HUES6 (cell line): Measurements from ENCODE around the gene EMX2.
"Not testable (repeated sequence)": the region's sequence is repeated elsewhere in the genome, so short reads cannot be mapped to it uniquely, and the experiment has no call there.

Source experiments
- H3K27ac ChIP-seq: 2 replicates; pipeline ENCODE4 v1.7.0; 2013; ENCODE audit warnings: low read depth, mild to moderate bottlenecking, low read length, inconsistent platforms
- H3K27me3 ChIP-seq: 2 replicates; pipeline ENCODE4 v1.6.1; 2013; ENCODE audit warnings: low read length; ENCODE audit not compliant: control insufficient read depth, insufficient read depth
- H3K36me3 ChIP-seq: 2 replicates; pipeline ENCODE4 v1.6.1; 2013; ENCODE audit warnings: low read length; ENCODE audit not compliant: control insufficient read depth, insufficient read depth
- H3K4me1 ChIP-seq: 2 replicates; pipeline ENCODE4 v1.6.1; 2013; ENCODE audit warnings: low read length; ENCODE audit not compliant: control insufficient read depth, insufficient read depth
- H3K4me3 ChIP-seq: 2 replicates; pipeline ENCODE4 v1.5.1; 2013; ENCODE audit warnings: low read depth, low read length
- H3K9ac ChIP-seq: one replicate; pipeline ENCODE4 v1.6.1; 2013; ENCODE audit warnings: mild to moderate bottlenecking, low read length
- H3K9me3 ChIP-seq: 2 replicates; pipeline ENCODE4 v1.6.1; 2013; ENCODE audit warnings: low read depth, low read length; ENCODE audit not compliant: control insufficient read depth, insufficient read depth

Gene EMX2

DNA sequence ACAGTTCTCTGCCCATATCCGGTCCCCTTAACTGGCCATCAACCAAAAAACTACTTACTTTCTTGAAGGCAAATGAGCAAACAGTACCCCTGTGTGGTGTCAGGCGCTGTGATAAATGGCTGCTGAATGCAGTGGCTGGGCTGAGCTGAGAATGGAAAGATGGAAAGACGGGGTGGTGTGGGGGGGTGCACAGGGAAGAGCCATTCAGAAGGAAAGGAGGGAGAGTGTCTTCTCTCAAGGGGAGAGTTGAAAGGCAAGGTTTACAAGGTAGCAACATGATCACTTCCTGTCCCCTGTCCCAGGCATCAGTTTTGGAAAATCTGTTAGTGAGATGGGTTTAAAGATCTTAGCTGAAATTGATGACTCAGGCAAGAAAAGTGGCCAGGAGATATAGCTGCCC is 22.5 kb downstream of the EMX2 start:
- Histone ChIP-seq H3K36me3 (no peaks in the 10 kb centered on the region), H3K9ac (no peak overlapping the region), H3K27me3 (peaks cover 27% of the 10 kb centered on the region), H3K4me1 (peaks cover 7% of the 10 kb centered on the region), H3K9me3 (no peaks in the 10 kb centered on the region), H3K4me3 (no peak overlapping the region), H3K27ac (no peak overlapping the region)

DNA sequence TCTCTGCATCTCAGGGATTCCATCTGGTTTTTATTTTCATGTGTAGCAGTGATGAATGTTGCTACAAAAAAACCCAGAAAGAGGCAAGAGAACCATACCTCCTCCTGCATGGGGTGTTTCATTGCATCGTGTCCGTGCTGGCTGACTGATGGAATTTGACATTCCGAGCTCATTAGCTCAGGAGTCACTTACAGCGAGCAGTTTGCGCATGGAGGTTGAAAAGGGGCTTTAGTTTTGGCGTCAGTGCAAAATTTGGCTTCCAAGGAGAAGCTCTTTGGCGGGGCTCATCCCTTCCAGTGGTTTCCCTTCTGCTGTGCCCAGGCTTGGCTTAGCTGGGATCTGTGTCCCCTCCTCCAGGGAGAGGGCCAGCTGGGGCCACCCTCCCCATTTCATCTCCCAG is 25.8 kb downstream of the EMX2 start:
- Histone ChIP-seq H3K9ac (no peak overlapping the region), H3K9me3 (no peaks in the 10 kb centered on the region), H3K27me3 (peaks cover 29% of the 10 kb centered on the region), H3K36me3 (no peaks in the 10 kb centered on the region), H3K4me1 (peaks cover 7% of the 10 kb centered on the region), H3K4me3 (no peak overlapping the region), H3K27ac (no peak overlapping the region)

GRCh38 chr10:117569610-117570390 is 27.3 kb downstream of the EMX2 start:
- Histone ChIP-seq H3K9me3 (no peaks in the 10 kb centered on the region), H3K4me1 (peaks cover 7% of the 10 kb centered on the region), H3K27me3 (peaks cover 31% of the 10 kb centered on the region), H3K27ac (no peak overlapping the region), H3K36me3 (no peaks in the 10 kb centered on the region), H3K9ac (no peak overlapping the region), H3K4me3 (no peak overlapping the region)

GRCh38 chr10:117570880-117571279 is 28.3 kb downstream of the EMX2 start:
- peaks cover 35% of the 10 kb centered on the region for H3K27me3 ChIP-seq
- no peak overlapping the region for H3K27ac ChIP-seq

DNA sequence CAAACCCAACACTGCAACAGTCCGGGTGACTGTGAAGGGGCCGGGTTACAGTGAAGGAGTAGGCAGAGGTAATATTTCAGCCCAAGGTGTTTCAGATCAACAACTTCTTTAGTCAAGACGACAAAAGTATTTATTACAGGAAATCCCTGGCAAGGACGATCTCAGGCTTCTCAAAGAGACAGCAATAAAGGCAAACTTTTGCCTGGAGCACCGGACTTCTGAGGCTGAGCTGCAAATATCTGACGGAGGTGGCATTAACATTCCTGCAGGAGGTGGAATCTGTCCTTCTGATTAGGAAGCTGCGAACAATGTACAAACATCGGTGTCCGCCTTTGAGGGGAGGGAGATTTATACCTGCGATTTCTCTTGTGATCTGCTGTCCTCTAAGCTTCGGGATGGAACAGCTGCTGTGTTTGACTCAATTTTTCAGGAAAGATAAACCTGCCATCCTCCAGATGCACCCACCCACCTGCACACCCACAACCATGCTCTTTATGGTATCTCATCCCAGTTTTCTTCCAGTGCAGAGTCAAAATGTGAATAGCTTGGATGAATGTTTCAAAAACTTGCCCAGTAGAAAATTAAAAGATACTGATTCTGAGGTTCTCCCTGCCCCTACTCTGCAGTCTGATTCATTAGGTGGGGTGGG is 32.1 kb downstream of the EMX2 start:
- Histone ChIP-seq H3K36me3 (no peaks in the 10 kb centered on the region), H3K27me3 (peaks cover 28% of the 10 kb centered on the region), H3K9ac (no peak overlapping the region), H3K4me3 (no peak overlapping the region), H3K4me1 (peaks cover 3% of the 10 kb centered on the region), H3K9me3 (no peaks in the 10 kb centered on the region), H3K27ac (no peak overlapping the region)

More at GRCh38 chr10:117570880-117571279, 28.3 kb downstream of the EMX2 start:
- no peaks in the 10 kb centered on the region for H3K9me3 ChIP-seq
- no peaks in the 10 kb centered on the region for H3K36me3 ChIP-seq
- no peak overlapping the region for H3K9ac ChIP-seq
- no peak overlapping the region for H3K4me3 ChIP-seq
- peaks cover 4% of the 10 kb centered on the region for H3K4me1 ChIP-seq

- H3K9me3 ChIP-seq: no peaks in the 10 kb centered on the region
- no peak overlapping the region for H3K4me3 ChIP-seq
- no peak overlapping the region for H3K27ac ChIP-seq
- H3K36me3 ChIP-seq: no peaks in the 10 kb centered on the region
- H3K9ac ChIP-seq: no peak overlapping the region
- H3K4me1 ChIP-seq: no peaks in the 10 kb centered on the region
- H3K27me3 ChIP-seq: peaks cover 4% of the 10 kb centered on the region; the same call in 1 of the 2 replicates
These were observed 35.9 kb downstream of the EMX2 start for GRCh38 chr10:117578490-117578889.

GRCh38 chr10:117578999-117579590 is 36.5 kb downstream of the EMX2 start:
- Histone ChIP-seq H3K27ac (no peak overlapping the region), H3K9me3 (no peaks in the 10 kb centered on the region), H3K9ac (no peak overlapping the region), H3K36me3 (no peaks in the 10 kb centered on the region), H3K4me3 (no peak overlapping the region), H3K27me3 (peaks cover 4% of the 10 kb centered on the region; the same call in 1 of the 2 replicates), H3K4me1 (no peaks in the 10 kb centered on the region)

GRCh38 chr10:117581961-117582360 is 39.4 kb downstream of the EMX2 start:
- H3K27ac ChIP-seq: no peak overlapping the region
- H3K9ac ChIP-seq: no peak overlapping the region
- no peaks in the 10 kb centered on the region for H3K9me3 ChIP-seq
- H3K27me3 ChIP-seq: no peaks in the 10 kb centered on the region; the same call in 1 of the 2 replicates
- H3K36me3 ChIP-seq: no peaks in the 10 kb centered on the region
- no peak overlapping the region for H3K4me3 ChIP-seq
- H3K4me1 ChIP-seq: no peaks in the 10 kb centered on the region

DNA sequence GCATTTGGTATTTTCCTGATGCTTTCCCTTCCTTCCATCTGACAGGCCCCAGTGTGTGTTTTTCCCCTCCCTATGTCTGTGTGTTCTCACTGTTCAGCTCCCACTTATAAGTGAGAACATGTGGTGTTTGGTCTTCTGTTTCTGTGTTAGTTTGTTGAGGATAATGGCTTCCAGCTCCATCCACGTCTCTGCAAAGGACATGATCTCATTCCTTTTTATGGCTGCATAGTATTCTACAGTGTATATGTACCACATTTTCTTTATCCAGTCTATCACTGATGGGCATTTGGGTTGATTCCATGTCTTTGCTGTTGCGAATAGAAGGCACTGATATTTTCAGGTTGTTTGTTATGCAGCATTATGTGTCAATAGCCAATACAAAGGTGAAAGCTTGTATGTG is 42.3 kb downstream of the EMX2 start:
- not testable (repeated sequence) for H3K9me3 ChIP-seq, H3K9ac ChIP-seq, H3K27me3 ChIP-seq, H3K4me3 ChIP-seq, H3K27ac ChIP-seq, H3K4me1 ChIP-seq, H3K36me3 ChIP-seq

- H3K9me3 ChIP-seq: no peaks in the 10 kb centered on the region
- H3K4me3 ChIP-seq: no peak overlapping the region
- H3K27ac ChIP-seq: no peak overlapping the region
- no peaks in the 10 kb centered on the region; the same call in 1 of the 2 replicates for H3K27me3 ChIP-seq
- H3K4me1 ChIP-seq: no peaks in the 10 kb centered on the region
- no peak overlapping the region for H3K9ac ChIP-seq
- no peaks in the 10 kb centered on the region for H3K36me3 ChIP-seq
These were observed 44.5 kb downstream of the EMX2 start for GRCh38 chr10:117587036-117587435.
